NOMO-1 (cell line): ENCODE results near the gene SLC20A1.

Source experiments
- DNase-seq, 2 experiments: peaks; one replicate each; lab custom pipeline; 2025; ENCODE audit not compliant: unreplicated experiment in 2 of 2; lab: John Stamatoyannopoulos, UW

Gene SLC20A1

GRCh38 chr2:112625474-112626114 lies 20.1 kb upstream of the SLC20A1 start:
- DNase-seq, result no peak

GRCh38 chr2:112626604-112627059 lies 19.1 kb upstream of the SLC20A1 start:
- peak; percentile 43 to 45 for DNase-seq

GRCh38 chr2:112627060-112628040 lies 18.4 kb upstream of the SLC20A1 start:
- DNase-seq, result peak; percentile 74 to 76

- DNase-seq, result no peak
Measured at GRCh38 chr2:112629224-112629623, 16.5 kb upstream of the SLC20A1 start.

DNA sequence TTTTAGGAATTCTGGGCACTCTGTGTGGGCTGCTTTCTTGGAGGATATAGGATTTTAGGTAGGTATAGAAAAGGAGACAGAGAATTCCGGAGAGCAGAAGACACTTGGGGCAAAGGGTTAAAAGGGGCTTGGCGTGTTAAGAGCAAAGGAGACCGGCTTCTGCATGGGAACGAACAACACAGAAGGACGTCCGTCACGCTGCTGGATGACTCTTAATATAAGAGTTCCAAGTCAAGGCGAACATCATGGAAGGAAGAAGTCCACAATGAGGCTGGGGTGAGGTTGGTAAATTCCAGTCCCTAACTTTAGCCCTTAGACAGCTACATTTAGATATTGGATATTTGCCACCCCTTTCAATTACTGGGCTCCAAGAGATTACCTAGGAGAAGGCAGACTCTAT lies 15.9 kb upstream of the SLC20A1 start:
- DNase-seq, result no peak

DNA sequence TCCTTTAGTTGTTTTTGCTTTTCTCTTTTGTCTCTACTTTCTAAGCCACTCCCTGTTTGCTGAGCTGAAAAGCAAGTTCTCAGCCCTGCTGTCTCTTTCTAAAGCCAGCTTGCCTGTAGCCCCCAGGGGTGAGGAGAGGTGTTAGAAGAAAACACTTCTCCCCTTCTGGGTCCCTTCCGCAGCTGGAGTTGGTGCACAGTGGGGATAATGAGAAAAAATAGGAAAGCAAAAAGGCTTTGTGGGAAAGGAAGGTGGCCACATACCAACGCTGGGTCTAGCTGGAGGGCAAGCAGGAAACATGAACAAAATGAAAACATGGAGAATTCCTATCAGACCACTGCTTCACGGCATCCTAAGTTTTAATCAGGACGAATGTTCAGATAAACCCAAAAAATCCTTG lies 15.5 kb upstream of the SLC20A1 start:
- DNase-seq, result no peak

DNA sequence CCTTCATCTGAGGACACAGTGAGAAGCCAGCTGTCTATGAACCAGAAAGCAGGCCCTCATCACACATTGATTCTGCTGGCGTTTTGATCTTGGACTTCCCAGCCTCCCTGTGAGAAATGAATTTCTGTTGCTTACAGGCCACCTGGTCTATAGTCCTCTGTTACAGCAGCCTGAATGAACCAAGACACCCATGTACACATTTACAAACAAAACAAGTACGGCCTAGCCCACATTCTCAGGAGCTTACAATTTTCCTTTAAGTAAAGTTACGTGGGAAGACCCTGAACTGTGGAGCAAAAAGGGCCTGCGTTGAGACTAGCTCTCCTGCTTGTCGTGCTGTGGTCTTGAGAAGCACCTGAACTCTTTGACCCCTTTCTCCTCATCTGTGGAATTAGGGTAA lies 12.0 kb upstream of the SLC20A1 start:
- no peak for DNase-seq

GRCh38 chr2:112634153-112634873 lies 11.4 kb upstream of the SLC20A1 start:
- DNase-seq, result no peak

DNA sequence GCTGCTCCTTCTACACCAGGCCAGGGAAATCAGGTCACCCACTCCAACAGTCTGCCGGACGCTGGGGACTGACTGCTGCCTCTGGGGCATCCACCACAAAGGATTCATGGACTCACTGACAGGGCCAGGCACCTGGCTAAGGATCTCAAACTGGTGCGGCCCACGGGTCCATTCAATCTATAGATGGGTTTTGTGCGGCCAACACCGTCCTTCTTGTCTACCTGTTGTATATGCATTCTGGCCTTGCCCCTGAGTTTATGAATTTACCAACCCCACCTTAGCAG lies 10.9 kb upstream of the SLC20A1 start:
- no peak for DNase-seq

DNA sequence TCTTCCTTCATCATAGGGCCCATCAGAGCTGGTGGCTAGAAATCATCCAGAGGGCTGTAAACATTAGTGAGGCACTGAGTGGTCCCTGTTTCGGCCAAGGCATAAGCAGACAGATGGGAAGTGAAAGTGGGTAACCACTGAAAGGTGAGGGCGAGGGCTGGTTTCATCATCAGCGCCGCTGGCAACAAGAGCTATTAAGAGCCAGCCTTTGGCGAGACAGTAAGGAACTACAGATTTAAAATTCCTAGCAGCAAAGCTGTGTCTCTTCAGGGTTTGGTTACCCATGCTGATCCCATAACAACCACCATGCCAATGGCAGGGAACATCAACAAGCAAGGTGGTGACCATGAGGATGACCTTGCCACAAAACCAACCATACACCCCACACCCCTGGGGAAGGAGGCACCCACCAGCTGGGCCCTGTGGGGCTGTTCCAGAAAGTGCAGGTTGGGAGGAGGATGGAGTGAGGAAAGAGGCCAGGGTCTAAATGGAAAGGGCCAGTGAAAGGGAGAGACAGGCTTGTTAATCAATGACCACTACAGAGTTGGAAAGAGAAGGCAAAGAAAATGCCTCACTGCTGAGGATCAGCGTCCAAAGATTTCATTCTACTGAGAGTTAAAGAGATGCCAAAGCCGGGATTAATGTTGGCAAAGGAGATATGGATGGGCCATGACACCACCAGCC lies 9.0 kb upstream of the SLC20A1 start:
- DNase-seq, result peak; percentile 85 to 88

DNA sequence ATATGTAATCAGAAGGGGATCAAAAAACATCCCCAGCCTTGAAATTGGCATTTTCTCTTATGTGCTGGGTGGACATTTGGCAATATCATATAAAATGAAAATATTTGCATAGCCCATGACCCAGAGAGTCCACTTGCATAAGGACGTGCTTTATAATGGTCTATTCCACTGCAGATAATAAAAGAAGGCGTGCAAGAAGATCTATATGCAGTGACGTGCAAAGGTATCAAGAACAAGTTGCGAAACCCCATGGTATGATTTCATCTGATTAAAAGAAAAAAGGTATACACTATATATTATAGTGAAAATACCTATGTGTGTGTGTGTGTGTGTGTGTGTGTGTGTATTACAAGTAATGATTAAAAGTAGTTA lies 8.5 kb upstream of the SLC20A1 start:
- DNase-seq, result no peak

GRCh38 chr2:112639936-112640335 lies 5.8 kb upstream of the SLC20A1 start:
- no peak for DNase-seq

DNA sequence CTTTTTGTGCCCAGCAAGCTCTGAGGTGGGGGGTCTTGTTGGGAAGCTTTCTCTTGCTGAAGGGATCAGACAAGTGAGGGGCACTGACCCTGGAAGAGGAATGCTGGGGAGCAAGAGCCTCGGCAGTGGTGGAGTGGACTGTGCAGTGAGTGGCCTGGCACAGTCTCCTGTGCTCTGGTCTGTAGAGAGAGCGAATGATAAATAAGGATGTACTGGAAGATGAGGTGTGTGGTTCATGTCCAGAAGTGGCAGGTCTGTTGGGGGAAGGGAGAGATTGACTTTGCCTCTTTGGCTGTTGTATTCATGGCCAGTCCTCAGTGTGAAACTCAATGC lies 5.3 kb upstream of the SLC20A1 start:
- no peak for DNase-seq

- no peak for DNase-seq
Measured at GRCh38 chr2:112640800-112641675, 4.7 kb upstream of the SLC20A1 start.

DNA sequence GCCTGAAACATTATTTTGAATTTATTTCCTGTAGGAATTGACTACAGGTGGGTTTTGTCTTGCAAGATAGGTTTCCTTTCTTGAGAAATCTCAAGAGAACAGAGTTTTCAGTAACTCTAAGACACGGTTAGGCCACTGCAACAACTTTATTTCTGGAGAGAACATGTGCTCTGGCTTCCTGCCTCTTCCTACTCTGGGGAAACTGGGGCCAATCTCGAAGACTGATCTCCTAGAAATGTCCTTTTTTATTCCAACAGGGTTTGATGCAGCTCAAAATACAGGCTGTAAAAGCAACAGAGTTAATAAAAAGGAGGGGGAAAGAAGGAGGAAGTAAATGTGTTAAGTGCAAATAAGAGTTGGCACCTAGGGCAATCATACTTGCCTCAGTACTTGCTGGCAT lies 4.0 kb upstream of the SLC20A1 start:
- DNase-seq, result no peak

- no peak for DNase-seq
Measured at GRCh38 chr2:112642561-112642960, 3.2 kb upstream of the SLC20A1 start.

- DNase-seq, result no peak
Measured at GRCh38 chr2:112642966-112643365, 2.8 kb upstream of the SLC20A1 start.

DNA sequence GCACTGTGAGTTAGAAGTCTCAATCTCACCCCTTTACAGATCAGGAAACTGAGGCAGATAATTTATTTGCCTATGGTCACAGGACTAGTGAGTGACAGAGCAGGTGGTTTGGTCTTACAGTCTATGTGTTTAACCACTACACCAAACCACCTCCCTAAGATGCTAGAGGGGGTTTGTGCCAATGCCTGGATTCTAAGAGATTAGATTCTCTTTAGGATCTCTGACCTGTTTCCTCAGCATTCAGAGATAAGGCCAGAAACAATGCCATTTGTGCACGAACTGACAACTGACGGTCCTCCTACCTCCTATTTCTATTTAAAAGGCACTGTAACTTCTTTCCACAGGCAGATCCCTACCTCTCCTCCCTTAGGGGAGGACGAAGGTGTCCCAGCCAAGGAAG lies 2.3 kb upstream of the SLC20A1 start:
- DNase-seq, result no peak

GRCh38 chr2:112644155-112644932 lies 1.4 kb upstream of the SLC20A1 start:
- DNase-seq, result no peak
